ENCODE data around the gene DRD4.
"Not testable (repeated sequence)": the region's sequence is repeated elsewhere in the genome, so short reads cannot be mapped to it uniquely, and the experiment has no call there.

DRD4 gene

GRCh38 chr11:641806-642370 lies 4.8 kb downstream of the DRD4 start:
- TF ChIP-seq MYC (IDR thresholded peaks at IDR 0.05; ENCODE audit: low read depth, low read length) (no peak), CTCF (IDR thresholded peaks at IDR 0.05; ENCODE audit: low read depth, low read length) (no peak), POLR2A (IDR thresholded peaks at IDR 0.05; ENCODE audit: extremely low read depth, insufficient read length) (no peak)
- TF ChIP-seq, protein P1, sequence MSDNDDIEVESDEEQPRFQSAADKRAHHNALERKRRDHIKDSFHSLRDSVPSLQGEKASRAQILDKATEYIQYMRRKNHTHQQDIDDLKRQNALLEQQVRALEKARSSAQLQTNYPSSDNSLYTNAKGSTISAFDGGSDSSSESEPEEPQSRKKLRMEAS (IDR thresholded peaks at IDR 0.05; ENCODE audit: low read depth, low read length) = no peak
- no peak overlapping the region for H3K4me3 ChIP-seq (ENCODE audit: low read depth, low read length)
- DNase-seq (ENCODE audit: low read depth) = no peak

GRCh38 chr11:643366-643765 lies 6.3 kb downstream of the DRD4 start:
- TF ChIP-seq, protein P1 (IDR thresholded peaks at IDR 0.05; ENCODE audit: low read depth, low read length) = no peak
- no peak overlapping the region for H3K4me3 ChIP-seq (ENCODE audit: low read depth, low read length)
- DNase-seq (ENCODE audit: low read depth) = no peak

DNA sequence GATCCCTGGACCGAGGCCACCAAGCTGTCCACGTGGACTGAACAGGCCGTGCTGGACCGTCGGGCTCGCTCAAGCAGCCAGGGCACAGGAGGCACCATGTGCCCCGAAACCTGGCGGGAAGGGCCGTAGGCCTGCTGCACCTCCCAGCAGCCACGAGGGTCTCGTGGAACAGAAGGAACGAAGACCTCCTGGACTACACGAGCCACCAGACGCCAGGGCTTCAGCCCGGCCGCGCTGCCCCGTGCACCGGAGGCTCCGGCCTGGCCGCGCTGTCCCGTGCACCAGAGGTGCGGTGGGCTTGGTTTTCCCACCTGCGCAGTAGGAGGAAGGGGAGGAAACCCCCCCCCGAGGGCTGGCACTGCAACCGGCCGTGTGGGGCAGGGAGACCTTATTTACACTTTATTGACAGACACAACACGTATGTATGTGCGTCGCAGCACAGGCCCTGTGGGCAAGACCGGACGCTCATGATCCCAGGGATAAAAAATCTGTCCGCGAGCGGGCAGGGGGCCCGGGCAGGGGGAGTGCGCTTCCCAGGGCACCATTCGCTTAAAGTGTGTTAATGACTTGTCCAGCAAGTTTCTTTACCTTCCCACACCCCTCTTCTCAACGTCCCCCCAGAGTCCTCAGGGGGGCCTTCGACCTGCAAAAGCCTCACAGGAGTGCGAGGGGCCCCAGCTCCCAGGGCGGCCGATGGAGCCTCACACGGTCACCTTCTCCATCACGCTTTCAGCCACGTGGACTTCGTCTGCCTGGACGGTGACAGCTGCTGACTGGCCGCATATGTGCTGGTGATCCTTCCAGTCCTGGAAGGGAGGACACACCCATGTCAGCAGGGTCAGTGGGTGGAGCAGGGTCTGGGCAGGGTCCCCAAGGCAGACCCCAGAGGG lies 7.0 kb downstream of the DRD4 start:
- H3K4me3 ChIP-seq (ENCODE audit: low read depth, low read length) = no peak overlapping the region
- DNase-seq (ENCODE audit: low read depth) = no peak
- TF ChIP-seq, protein P1 (IDR thresholded peaks at IDR 0.05; ENCODE audit: low read depth, low read length) = no peak
- TF ChIP-seq POLR2A (IDR thresholded peaks at IDR 0.05; ENCODE audit: extremely low read depth, insufficient read length) (no peak), CTCF (IDR thresholded peaks at IDR 0.05; ENCODE audit: low read depth, low read length) (no peak)

DNA sequence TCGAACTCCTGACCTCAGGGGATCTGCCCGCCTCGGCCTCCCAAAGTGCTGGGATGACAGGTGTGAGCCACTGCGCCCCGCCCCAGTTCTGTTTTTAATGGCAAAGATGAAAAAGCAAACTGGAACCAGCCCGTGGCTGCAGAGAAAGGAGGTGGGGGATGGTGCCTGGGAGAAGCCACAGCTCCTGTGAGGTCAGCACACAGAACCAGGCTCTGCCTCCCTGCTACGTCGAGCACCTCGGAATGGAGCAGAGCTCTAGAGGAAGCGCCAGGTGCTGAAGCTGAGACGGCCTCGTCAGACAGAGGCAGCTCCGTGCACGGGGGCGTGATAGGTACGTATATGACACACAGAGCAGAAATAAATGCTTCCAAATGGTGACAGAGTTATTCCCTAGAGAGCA lies 8.5 kb downstream of the DRD4 start:
- no peak for DNase-seq (ENCODE audit: low read depth)
- TF ChIP-seq CTCF (IDR thresholded peaks at IDR 0.05; ENCODE audit: low read depth, low read length) (no peak), POLR2A (IDR thresholded peaks at IDR 0.05; ENCODE audit: extremely low read depth, insufficient read length) (no peak), MYC (IDR thresholded peaks at IDR 0.05; ENCODE audit: low read depth, low read length) (no peak)
- TF ChIP-seq, protein P1 (IDR thresholded peaks at IDR 0.05; ENCODE audit: low read depth, low read length) = no peak
- no peak overlapping the region for H3K4me3 ChIP-seq (ENCODE audit: low read depth, low read length)

- no peak overlapping the region for H3K4me3 ChIP-seq (ENCODE audit: low read depth, low read length)
- DNase-seq (ENCODE audit: low read depth) = no peak
- no peak for TF ChIP-seq MYC (IDR thresholded peaks at IDR 0.05; ENCODE audit: low read depth, low read length)
Observed at GRCh38 chr11:646214-646613, 9.1 kb downstream of the DRD4 start.

- DNase-seq (ENCODE audit: low read depth); H3K4me3 ChIP-seq (ENCODE audit: low read depth, low read length): not testable (repeated sequence)
Observed at GRCh38 chr11:647672-648158, 10.6 kb downstream of the DRD4 start.

DNA sequence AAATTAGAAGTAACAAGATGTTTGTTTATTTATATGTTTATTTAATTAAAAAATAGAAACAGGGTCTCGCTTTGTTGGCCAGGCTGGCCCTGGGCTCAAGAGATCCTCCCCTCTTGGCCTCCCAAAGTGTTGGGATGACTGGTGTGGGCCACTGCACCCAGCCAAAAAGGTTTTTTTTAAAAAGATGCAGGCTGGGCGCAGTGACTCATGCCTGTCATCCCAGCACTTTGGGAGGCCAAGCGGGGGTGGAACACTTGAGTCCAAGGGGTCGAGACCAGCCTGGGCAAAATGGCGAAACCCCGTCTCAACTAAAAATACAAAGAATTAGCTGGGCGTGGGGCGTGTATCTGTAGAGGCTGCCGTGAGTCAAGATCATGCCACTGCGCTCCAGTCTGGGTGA lies 13.4 kb downstream of the DRD4 start:
- TF ChIP-seq CTCF (IDR thresholded peaks at IDR 0.05; ENCODE audit: low read depth, low read length) = no peak
- TF ChIP-seq, protein P1 (IDR thresholded peaks at IDR 0.05; ENCODE audit: low read depth, low read length) = no peak
- no peak for TF ChIP-seq POLR2A (IDR thresholded peaks at IDR 0.05; ENCODE audit: extremely low read depth, insufficient read length)
- TF ChIP-seq MYC (IDR thresholded peaks at IDR 0.05; ENCODE audit: low read depth, low read length) = no peak
- H3K4me3 ChIP-seq (ENCODE audit: low read depth, low read length) = no peak overlapping the region
- no peak for DNase-seq (ENCODE audit: low read depth)

- peak; percentile 23 for DNase-seq (ENCODE audit: low read depth)
- not testable (repeated sequence) for H3K4me3 ChIP-seq (ENCODE audit: low read depth, low read length)
Observed at GRCh38 chr11:653136-653535, 16.1 kb downstream of the DRD4 start.

Measured in NB4 (cell line).